NCI-H82 (cell line): ENCODE results near the gene RAB36.
A peak's percentile ranks its signal among the peaks of the same experiment; 100 is the strongest.

Experiments used
- DNase-seq: peaks from one replicate; lab custom pipeline; 2025; lab: John Stamatoyannopoulos, UW

The RAB36 gene

DNA sequence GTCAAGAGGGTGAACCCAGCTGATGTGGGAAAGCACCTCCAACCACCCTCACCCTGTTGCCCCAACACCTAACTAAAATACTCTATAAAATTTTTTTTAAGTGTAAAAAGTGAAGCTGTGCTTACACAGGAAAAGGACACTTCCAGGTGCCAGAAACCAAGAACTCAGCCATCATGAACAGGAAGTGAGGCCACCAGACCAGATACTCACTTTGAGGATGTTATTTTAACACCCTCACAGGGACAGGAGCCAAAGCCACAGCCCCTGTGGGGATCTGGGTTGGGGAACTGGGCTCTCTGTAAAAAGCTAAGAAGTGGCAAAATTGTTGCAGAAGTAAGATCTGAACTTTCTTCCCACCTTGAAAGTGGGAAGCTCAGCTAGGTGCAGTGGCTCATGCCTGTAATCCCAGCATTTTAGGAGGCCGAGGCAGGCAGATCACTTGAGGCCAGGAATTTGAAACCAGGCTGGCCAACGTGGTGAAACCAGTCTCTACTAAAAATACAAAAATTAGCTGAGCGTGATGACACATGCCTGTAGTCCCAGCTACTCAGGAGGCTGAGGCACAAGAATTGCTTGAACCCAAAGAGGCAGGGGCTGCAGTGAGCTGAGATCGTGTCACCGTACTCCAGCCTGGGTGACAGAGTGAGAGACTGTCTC is 7.2 kb upstream of the RAB36 start:
- no peak for DNase-seq

DNA sequence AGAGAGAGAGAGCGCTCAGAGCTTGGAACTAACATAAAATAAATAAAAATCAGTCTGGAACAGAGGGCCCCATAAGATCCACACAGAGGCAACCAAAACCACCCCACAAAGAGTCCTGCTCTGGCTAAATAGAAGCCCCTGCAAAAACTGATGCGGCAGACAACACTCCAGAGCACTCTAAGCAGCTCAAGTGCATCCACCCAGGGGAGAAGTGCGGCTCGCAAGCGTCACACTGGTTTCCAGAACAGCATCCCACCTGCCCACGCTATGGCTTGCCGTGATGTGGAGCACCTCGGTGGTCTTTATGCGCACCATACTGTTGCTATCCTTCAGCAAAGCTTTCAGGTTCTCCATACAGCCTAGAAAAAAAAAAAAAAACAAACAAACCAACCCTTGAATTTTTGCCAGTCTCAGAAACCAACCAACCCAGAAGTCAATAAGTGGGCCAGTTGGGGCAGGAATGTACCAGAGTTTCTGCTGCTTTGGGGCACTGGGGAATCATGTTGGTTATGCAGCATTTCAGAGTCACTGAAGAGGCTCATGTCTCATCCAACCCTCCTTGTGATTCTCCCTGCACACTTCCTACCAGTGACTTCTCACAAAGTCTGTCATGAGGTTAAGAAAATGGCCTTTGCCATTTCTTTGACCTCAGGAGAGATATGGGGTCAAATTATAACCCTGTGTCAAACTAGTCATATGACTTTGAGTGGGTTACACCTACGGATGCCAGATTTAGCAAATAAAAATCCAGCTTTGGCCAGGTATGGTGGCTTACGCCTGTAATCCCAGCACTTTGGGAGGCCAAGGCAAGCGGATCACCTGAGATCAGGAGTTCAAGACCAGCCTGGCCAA is 6.5 kb upstream of the RAB36 start:
- no peak for DNase-seq

DNA sequence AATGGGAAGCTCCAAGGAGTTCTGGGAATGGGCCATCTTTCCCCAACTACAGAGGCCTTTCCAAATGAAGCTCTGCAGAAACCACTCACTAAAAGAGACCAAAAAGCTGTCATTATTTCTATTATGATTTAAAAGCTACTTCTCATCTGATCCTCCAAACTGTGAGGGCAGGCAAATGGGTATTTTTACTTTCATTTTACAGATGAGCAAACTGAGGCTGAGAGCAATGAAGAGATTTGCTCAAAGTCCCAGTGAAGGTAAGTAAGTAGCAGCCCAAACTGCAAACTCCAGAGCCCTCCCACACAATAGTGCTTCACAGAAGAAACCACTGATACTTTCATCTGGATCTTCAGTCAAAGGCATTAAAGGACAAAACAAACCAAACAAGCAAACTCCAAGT is 4.9 kb upstream of the RAB36 start:
- no peak for DNase-seq

GRCh38 chr22:23142546-23143105 is 2.7 kb upstream of the RAB36 start:
- no peak for DNase-seq

GRCh38 chr22:23143119-23143518 is 2.2 kb upstream of the RAB36 start:
- no peak for DNase-seq

DNA sequence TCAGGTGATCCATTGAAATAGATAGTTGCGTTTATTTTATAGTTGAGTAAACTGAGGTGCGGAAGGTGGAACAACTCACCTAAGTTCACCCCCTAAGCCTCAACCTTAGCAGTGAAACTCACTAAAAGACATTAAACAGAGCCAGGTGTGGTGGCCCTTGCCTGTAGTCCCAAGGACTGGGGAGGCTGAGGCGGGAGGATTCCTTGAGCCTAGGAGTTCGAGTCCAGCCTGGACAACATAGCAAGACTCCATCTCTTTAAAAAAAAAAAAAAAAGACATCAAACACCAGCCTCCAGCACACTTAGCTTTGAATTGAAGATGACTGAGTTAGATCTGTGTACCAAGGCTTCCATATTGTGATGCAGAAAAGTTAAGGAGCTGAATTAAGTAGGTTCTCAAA is 845 bp upstream of the RAB36 start:
- no peak for DNase-seq

- no peak for DNase-seq
Observed at GRCh38 chr22:23145878-23146470, 697 bp downstream of the RAB36 start.

DNA sequence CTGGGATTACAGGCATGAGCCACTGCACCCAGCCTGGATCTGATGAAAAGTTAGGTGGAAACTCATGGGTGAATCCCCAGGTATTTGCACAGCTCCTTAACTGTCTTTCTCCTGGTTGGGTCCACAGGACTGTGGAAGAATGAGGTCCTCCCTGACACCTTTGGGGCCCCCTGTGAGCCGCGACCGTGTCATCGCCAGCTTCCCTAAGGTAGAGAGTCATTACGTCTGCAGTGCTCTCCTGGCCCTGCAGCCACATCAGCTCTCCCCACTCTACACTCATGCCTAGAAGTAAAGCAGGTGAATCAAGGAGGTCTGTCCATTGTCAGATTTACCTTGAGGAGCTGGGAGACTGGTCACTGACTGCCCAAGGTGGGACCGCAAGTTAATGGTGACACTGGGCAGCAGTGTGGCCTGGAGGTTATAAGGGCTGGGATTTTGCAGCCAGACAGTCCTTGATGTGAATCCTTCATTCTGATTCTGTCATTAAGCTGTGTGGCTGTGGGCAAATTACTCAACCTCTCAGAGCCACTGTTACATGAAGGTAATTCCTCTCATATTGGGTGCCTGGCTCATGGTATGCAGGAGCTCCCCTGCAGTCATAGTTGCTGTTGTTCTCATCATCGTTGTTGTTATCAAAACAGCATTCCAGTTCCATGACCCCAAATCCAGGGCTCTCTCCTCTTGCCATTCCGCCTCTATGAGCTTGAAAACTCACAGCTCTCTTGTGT is 1.4 kb downstream of the RAB36 start:
- no peak for DNase-seq

DNA sequence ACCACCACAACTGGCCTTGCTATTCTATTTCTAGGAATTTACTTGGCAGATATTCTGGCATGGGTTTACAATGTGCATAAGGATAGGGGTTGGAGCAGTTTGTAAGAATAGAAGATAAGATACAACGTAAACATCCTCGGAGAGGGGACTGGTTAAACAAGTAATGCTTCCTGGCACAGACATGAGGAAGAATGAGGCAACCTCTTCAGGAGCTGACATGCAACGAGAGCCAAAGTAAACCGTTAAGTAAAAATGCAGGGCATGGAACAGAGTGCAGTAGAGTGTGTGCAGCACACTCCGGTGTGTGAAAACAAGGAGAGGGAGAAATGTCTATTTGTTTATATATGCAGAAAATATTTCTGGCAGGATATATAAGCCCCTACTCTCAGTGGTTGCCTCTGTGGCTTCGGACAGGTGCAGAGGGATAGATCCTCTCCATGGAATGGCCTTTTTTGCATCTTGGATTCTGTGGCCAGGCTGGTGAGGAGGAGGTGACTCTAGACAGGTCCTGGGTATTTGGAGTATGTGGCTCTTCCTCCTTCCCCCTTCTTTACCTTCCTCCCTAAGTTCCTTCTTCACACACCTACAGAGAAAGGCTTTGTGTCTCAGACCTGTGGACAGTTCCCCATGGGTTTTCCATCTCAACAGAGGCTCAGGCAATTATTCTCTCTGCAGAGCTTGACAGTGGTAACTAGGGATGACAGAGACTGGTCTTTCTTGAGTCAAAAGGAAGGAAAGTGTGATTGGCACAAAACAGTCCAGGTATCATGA is 2.5 kb downstream of the RAB36 start:
- DNase-seq: no peak

DNA sequence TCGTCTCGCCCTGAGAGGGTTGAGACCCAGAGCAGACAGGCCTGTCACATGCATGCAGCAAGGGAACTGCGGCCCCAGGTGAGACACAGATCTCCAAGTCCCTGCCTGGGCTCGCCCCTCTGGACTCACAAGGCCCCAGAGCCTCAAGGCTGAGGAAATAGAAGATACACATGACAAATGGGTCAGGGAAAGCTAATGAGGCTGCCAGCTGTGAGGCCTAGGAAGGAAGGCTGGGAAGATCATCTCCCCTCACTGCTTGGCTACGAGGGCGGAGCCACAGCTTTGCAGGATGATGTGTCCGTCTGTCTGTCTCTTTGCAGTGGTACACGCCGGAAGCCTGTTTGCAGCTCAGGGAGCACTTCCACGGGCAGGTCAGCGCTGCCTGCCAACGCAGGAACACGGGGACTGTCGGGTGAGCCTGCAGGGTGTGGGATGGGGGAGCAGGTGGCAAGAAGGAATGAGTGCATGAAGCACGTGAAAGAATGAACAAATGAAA is 4.5 kb downstream of the RAB36 start:
- DNase-seq: peak; percentile 88

DNA sequence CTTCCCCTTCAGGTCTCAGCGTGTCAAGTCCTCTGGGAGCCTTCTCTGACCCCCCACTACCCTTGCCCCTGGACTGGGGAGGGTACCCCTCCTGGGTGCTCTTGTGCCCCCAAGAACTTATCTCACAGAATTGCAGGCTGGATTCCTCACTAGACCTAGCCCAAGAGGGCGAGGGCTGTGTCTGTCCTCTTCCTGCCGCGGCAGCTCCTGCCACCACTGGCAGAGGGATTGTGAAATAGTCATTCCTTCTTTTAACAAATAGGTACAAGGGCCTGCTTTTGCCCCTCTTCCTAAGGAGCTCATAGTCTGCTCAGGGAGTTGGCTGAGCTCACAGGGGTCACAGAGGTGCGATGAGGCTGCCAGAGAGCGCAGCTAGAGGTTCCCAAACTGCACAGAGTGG is 5.5 kb downstream of the RAB36 start:
- no peak for DNase-seq

- no peak for DNase-seq
Observed at GRCh38 chr22:23151827-23152226, 6.5 kb downstream of the RAB36 start.

DNA sequence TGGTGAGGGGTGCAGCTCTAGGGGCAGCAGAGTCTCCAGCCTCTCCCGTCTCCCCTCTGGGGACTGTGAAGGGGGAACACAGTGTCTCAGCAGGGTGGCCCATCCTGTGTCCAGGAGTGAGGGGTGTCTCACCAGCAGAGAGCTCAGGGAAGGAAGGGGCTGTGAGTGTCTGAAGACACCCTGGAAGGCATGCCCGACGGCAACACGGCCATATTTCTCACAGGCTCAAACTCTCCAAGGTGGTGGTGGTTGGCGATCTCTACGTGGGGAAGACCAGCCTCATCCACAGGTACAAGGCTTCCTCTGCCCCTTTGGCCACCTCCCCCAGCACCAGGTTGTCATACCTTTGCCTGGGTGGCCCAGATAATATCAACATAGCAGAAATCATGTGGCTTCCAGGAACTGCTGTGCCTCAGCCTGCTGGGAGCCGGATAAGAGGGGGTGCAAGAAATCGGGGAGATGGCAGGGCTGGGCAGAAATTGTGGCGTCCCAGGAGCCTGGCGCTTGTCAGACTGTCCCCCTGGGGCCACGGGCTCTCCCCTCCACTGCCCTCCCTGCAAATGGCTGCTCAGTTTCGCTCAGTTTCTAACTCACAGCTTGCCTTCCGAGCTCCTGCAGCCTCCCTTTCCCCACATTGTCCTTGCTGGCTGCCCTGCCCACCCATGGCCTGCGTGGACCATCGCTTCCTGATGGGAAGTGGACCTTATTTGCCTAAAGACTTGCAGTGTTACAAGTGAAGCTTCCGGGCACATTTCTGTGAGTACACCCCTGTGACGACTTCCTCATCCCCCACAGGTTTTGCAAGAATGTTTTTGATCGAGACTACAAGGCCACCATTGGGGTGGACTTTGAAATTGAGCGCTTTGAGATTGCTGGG is 7.2 kb downstream of the RAB36 start:
- DNase-seq: no peak

GRCh38 chr22:23153994-23154393 is 8.7 kb downstream of the RAB36 start:
- no peak for DNase-seq

DNA sequence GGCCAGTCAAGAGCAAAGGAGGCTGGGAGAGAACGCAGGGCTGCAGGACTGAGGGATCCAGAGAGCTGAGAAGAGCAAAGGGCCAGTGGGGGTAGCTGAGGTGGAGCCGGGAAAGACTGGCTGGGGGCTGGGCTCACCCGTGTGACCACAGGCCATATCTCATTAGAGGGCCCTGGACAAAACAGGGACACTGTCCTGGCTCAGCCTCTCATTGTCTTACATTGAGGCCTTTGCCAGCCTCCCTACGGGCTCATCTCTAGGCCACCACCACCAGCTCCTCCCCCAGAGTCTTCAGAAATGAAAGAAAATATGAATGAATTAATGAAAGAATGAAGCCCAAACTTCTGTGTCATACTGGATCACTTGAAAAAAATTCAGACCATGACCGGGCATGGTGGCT is 9.2 kb downstream of the RAB36 start:
- no peak for DNase-seq

DNA sequence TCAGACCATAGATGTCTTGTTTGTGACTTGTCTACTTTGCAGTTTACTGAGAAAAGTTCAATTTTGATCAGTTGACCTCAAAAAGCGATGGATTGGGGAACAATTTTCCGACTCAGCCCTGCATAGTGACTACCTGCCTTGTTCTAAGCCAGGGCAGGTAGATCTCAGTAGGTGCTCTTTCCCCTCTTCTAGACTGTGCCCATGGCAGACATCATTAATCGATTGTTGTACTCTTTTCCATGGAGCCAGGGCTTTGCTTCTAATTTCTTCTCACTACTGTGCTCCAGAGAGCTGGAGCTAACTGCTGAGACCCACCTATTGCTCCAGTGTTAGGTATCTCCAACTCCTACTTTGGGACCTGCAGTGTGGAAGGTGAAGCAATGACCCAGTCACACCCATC is 9.9 kb downstream of the RAB36 start:
- no peak for DNase-seq

DNA sequence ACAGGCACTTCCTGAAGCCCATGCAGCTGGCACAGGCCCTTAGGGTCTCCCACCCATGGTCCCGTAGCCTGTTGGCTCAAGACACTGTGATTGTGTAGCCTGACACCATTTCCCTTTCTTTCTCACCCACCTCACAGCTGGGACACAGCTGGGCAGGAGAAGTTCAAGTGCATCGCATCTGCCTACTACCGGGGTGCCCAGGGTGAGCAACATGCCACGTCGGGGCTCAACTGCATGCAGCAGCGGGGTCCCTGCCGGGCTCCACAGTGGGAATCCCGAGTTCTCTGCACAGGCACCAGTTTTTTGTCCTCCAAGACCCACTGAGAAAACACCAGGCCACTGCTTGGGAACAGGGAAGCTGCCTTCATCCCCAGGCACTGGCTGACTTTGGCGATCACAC is 10.6 kb downstream of the RAB36 start:
- no peak for DNase-seq

DNA sequence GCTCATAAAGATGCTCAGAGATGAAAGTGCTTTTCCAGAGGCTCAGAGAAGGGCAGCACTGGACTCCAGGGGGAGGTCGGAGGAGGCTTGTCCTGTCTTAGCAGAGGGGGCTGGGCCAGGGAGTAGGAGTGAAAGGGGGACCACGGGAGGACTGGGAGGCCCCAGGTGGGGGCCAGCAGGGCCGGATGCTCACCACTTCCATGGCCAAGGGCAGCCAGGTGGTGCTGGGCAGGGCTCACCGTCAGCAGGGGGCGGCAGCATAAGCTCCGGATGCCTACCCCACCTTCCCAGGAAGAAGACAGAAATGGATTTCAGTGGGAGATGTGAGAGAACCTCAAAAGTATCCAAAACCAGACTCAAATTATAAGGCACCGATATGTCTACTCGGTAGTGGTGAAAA is 11.0 kb downstream of the RAB36 start:
- DNase-seq: no peak

DNA sequence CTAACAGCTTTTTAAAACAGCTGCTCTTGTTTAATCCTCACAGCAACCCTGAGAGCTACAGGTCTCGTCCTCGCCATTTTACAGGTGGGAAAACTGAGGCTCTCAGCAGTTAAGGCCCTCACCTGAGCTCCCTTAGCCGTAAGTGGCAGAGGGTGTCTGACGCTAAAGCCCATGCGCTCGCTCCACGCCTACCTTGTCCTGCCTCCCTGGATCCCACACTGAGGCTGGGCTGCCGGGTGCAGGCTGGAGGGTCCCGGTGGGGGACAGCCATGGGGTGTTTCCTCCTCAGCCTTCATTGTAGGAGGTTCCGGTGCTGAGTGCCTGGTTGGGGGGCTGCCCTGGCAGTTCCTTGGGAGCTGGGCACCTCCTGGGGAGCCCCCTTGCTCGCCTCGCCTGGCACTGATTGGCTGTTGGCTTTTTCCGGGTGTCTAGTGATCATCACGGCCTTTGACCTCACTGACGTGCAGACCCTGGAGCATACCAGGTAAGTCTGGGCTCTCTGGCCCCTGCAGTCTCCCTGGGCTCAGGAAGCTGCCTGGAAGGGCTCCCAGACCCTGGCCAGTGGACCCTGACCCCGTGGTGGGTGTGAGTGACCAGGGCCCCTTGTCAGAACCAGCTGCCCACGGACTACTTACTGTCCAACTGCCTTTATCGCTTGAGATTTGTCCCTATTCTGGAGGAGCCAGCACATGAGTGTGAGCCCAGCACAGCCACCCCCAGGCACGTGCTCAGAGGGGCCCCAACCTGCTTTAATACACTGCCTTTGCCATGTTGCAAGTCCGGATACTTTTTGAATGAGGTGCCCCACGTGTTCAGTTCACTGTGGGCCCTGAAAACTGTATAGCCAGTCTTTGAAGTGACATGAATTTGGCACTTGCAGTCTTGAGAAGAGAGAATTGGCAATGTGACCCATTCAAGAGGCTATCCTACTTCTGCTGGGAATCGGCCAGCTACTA is 12.6 kb downstream of the RAB36 start:
- peak; percentile 5 for DNase-seq
